ENCODE data around the gene PTPRG.

The PTPRG gene

GRCh38 chr3:61929617-61930016 is 368.2 kb downstream of the PTPRG start:
- DNase-seq (ENCODE audit: low spot score): no peak

GRCh38 chr3:61932499-61932898 is 371.1 kb downstream of the PTPRG start:
- DNase-seq (ENCODE audit: low spot score): no peak

- DNase-seq (ENCODE audit: low spot score): no peak
These were observed 372.6 kb downstream of the PTPRG start for GRCh38 chr3:61933798-61934504.

- DNase-seq (ENCODE audit: low spot score): no peak
These were observed 373.1 kb downstream of the PTPRG start for GRCh38 chr3:61934505-61934871.

GRCh38 chr3:61935814-61936213 is 374.4 kb downstream of the PTPRG start:
- no peak for DNase-seq (ENCODE audit: low spot score)

- DNase-seq (ENCODE audit: low spot score): peak; percentile 4
These were observed 375.1 kb downstream of the PTPRG start for GRCh38 chr3:61936344-61936937.

GRCh38 chr3:61937477-61937876 is 376.1 kb downstream of the PTPRG start:
- DNase-seq (ENCODE audit: low spot score): no peak

- peak; percentile 1 for DNase-seq (ENCODE audit: low spot score)
These were observed 377.6 kb downstream of the PTPRG start for GRCh38 chr3:61938878-61939549.

GRCh38 chr3:61940236-61940635 is 378.9 kb downstream of the PTPRG start:
- no peak for DNase-seq (ENCODE audit: low spot score)

- no peak for DNase-seq (ENCODE audit: low spot score)
These were observed 382.6 kb downstream of the PTPRG start for GRCh38 chr3:61943975-61944374.

GRCh38 chr3:61944726-61945125 is 383.4 kb downstream of the PTPRG start:
- DNase-seq (ENCODE audit: low spot score): no peak

GRCh38 chr3:61945657-61946056 is 384.3 kb downstream of the PTPRG start:
- DNase-seq (ENCODE audit: low spot score): no peak

- no peak for DNase-seq (ENCODE audit: low spot score)
These were observed 385.4 kb downstream of the PTPRG start for GRCh38 chr3:61946570-61947324.

- no peak for DNase-seq (ENCODE audit: low spot score)
These were observed 386.1 kb downstream of the PTPRG start for GRCh38 chr3:61947456-61947855.

- DNase-seq (ENCODE audit: low spot score): no peak
These were observed 387.4 kb downstream of the PTPRG start for GRCh38 chr3:61948699-61949305.

- no peak for DNase-seq (ENCODE audit: low spot score)
These were observed 392.7 kb downstream of the PTPRG start for GRCh38 chr3:61954097-61954540.

GRCh38 chr3:61955483-61955882 is 394.1 kb downstream of the PTPRG start:
- no peak for DNase-seq (ENCODE audit: low spot score)

GRCh38 chr3:61956236-61956635 is 394.9 kb downstream of the PTPRG start:
- no peak for DNase-seq (ENCODE audit: low spot score)

- no peak for DNase-seq (ENCODE audit: low spot score)
These were observed 395.9 kb downstream of the PTPRG start for GRCh38 chr3:61957259-61957658.

- DNase-seq (ENCODE audit: low spot score): no peak
These were observed 399.6 kb downstream of the PTPRG start for GRCh38 chr3:61960976-61961375.

GRCh38 chr3:61961900-61962299 is 400.5 kb downstream of the PTPRG start:
- no peak for DNase-seq (ENCODE audit: low spot score)

- DNase-seq (ENCODE audit: low spot score): no peak
These were observed 403.2 kb downstream of the PTPRG start for GRCh38 chr3:61964566-61964965.
